HG03139 (cell line): ENCODE results near the gene MSL3B.

ENCODE experiments used
- ATAC-seq: cut with Tn5 transposase; IDR thresholded peaks from one replicate; pipeline ENCODE4 v1.9.1; 2021; ENCODE audit not compliant: unreplicated experiment

MSL3B gene

DNA sequence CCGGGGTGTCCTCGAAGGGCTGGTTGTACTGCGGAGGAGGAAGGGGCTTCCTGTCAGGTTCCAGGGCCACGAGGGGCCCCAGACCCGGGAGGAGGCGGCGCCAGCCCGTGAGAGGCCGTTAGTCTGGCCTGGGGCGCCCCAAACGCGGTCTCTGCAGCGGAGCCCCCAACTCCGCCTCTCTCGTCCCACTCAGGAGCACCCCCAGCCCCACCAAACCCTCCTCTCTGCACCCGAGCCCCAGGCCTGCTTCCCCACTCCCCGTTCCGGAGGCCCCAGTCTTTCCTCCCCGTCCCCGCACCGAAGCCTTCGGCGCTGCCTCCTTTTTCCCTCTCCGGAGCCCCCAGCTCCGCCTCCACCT, 14.3 kb downstream of the MSL3B start:
- ATAC-seq: no peak

DNA sequence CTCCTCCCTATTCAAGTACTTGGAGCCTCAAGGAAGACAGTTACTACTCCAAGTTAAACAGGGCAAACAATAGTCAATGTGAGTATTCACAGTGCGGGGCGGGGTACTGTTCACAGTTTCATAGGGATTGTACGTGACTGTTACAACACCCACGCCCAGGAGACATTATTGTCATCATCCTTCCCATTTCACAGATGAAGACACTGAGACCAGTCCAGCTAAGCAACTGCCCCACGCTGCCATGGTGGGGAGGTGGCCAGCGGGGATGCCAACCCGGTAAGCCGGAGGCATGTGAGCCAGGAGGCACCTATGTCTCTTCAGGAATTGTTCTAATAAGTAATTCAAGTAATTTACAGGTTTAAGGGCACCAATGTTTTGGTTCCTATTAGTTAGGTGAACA, 14.8 kb downstream of the MSL3B start:
- ATAC-seq: no peak

- ATAC-seq: no peak
Observed at GRCh38 chr2:233852056-233852455, 16.1 kb downstream of the MSL3B start.

DNA sequence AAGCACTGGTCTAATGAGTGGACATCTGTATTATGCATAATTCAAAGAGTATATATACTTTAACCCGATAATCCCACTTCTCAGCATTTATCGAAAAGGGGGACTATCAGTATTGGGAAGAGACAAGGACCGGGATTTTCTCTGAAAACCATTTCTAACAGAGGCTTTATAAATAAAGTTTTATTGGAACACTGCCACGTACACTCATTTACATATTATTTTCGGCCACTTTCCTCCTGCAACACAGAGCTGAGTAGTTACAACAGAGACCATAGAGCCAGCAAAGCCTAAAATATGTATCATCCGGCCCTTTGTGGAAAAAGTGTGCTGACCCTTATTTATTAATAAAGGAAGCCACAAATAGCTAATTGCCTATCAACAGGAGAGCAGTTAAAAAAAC, 17.0 kb downstream of the MSL3B start:
- no peak for ATAC-seq

- ATAC-seq: no peak
Observed at GRCh38 chr2:233850745-233851144, 17.4 kb downstream of the MSL3B start.

DNA sequence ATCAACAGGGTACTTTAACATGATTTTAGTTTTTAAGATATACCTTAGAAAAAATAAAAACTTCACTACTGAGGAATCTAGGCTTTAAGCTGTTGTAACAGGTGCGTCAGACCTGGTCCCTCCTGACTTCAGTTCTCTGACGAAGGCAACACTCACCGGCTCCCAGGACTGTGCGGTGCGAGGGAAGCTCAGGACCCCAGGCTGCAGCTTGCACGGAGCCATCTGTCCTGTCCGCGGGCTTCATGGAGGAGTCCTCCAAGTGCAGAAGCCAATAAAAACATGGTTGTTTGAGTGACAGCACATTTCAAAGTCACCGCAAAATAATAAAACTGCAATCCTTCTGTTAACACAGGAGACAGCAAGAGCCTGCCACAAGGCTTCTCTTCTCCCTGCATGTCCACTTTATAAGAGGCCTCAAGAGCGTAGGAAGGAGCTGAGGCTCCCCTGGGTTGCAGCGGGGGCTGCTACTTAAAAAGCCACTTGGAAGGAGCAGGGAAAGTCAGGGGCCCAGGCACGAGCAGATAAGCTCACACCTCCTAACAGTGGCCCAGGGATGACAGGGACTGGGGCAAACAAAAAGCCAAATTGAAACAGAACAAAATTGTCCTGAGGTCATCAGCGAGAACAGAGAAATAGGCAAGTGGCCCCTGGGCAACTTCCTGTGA, 18.4 kb downstream of the MSL3B start:
- ATAC-seq: no peak

- no peak for ATAC-seq
Observed at GRCh38 chr2:233848276-233848675, 19.9 kb downstream of the MSL3B start.

DNA sequence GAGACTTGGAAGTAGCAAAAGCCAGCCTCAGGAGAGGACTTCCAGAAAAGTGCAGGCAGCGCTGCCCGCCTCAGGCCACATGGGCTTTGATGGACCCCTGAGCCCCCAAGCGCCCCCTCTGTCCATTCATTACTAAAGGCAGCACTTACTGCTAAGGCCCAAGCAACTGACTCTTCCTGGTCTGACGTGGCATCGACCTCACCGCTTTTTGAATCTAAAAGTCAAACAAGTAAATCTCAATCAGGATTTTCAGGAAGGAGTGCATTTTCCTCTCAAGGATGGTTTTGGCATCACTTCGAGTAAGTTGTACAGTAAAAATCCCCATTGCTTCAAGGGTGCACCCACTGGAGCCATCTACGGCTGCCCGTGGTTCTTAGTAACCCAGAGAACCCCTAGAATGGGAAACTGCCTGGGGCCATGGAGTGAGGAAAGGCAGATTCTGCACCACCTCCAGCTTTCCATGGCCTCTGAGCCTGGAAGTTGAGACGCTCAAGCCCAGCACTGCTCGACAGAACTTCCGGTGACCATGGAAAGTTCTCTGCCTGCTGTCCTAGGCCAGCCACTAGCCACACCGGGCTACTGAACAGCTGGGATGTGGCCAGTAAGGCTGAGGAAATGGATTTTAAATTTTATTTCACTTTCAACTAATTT, 20.8 kb downstream of the MSL3B start:
- ATAC-seq: no peak

- no peak for ATAC-seq
Observed at GRCh38 chr2:233846387-233847247, 21.6 kb downstream of the MSL3B start.

DNA sequence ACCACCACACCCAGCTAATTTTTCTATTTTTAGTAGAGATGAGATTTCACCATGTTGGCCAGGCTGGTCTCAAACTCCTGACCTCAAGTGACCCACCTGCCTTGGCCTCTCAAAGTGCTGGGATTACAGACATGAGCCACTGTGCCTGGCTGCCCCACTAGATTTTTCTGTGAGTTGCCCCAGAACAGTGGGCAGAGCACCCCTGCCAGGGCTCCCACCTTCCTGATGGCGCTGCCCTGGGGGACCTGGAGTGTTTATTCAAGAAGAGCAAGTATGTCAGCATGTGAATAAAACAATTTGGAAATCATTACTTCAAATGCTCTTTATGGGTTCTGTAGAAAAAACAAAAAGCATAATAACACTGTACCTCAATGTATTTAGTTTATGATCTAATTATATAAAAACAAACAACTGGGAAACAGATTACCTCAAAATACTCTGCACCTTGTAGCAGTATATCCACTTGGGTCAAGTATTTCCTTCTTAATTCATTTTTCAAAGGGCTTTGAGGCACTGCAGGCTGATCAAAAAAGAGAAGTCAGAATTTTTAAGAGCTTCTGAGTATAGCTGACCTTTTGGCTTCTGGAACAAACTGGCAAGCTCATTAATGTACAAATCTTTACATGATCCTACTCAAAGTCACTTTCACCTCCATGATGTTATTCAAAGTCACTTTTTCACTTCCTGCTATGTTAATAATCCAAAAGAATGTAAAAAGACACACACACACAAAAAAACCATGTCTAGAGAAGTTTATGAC, 22.7 kb downstream of the MSL3B start:
- no peak for ATAC-seq

GRCh38 chr2:233844836-233845235, 23.4 kb downstream of the MSL3B start:
- no peak for ATAC-seq

GRCh38 chr2:233844064-233844807, 23.9 kb downstream of the MSL3B start:
- ATAC-seq: no peak

DNA sequence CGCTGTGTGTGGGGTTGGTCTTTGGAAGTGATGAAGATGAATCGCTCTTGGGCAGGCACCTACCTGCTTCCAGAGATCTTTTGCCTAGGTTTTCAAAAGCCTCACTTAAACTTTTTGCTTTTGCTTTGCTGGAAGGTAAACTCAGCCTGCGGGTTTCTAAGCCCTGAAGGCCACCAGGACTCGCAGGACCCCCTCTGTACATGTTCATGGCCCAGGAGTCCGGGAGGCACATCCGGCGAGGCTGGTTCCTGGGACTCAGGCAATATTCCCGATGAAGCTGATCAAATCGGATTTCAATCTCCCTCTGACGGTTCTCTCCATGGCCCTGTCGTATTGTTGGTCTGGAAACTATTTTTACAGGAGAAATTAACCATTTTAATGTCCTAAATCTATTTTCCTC, 27.0 kb downstream of the MSL3B start:
- ATAC-seq: no peak

- ATAC-seq: no peak
Observed at GRCh38 chr2:233840520-233840919, 27.7 kb downstream of the MSL3B start.

GRCh38 chr2:233839447-233839820, 28.8 kb downstream of the MSL3B start:
- no peak for ATAC-seq

- ATAC-seq: no peak
Observed at GRCh38 chr2:233838726-233839446, 29.3 kb downstream of the MSL3B start.

DNA sequence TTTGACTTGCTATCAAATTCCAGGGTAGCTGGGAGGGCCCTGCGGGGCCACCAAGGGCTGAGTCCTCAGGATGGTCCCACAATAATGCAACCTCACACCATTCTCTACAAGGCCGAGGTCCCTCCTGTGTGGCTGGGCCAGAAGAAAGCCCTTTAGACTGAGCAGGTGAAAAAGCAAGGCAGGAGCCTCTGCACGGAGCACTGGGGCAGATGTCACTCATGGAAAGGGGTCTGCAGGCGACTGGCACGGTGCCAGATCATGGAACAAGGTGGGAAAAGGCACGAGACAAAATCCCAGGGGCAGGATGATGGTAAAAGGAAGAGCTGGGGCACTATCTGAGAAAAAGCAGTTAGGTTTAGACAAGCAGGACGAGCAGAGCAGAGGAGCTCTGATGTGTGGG, 29.9 kb downstream of the MSL3B start:
- no peak for ATAC-seq

DNA sequence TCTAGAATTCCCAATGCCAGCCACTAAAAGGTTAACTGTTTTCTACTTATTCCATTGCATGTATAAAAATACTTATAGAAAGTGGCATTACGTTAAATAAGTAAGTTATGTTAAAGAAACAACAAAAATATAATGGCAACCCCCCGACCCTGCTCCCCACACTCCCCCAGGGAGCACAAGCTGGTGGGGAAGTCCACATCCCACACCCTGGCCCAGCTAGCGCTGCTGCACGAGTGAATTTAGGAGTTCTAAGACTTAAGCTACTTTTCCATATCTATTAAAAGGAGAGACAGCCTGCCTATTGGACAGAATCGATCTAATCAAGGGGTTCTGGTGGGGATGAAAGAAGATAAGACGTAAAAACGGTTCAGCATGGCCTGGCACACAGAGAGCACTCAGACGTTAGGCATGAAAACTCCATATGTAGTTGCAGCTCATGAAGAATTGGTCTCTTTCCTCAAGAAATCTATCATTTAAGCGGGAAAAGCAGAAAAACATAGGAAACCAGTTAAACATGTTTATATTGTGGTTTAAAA, 30.4 kb downstream of the MSL3B start:
- ATAC-seq: no peak

GRCh38 chr2:233836359-233836758, 31.8 kb downstream of the MSL3B start:
- ATAC-seq: no peak
